ENCODE results near the gene RPL27A.
A peak's percentile ranks its signal among the peaks of the same experiment; 100 is the strongest.

The RPL27A gene

GRCh38 chr11:8682303-8683114 lies at the start of gene RPL27A, which contains the start of gene TRIM66:
Gene RPL27A (plus strand): TSS chr11:8682792. CDS start chr11:8682814, 22 bp downstream.
Gene TRIM66 (minus strand): TSS chr11:8682665. CDS start chr11:8672274, 10,391 bp downstream.
- no peaks in the 10 kb centered on the region for H3K27me3 Mint-ChIP-seq
- H3K9me3 Mint-ChIP-seq, result no peaks in the 10 kb centered on the region
- peak within 1 kb of the TSS; percentile 92 for H3K27ac Mint-ChIP-seq
- H3K4me3 Mint-ChIP-seq, result peak within 1 kb of the TSS; percentile 94
- peaks cover 58% of the 10 kb centered on the region for H3K36me3 Mint-ChIP-seq
- CTCF ChIA-PET, result interaction anchor here (1.1 kb wide), 1 partner anchor 277 kb away, joined by 4 read pairs; no protein-coding TSS in a partner anchor
- peak; percentile 99 for DNase-seq
- peaks cover 53% of the 10 kb centered on the region for H3K4me1 Mint-ChIP-seq

DNA sequence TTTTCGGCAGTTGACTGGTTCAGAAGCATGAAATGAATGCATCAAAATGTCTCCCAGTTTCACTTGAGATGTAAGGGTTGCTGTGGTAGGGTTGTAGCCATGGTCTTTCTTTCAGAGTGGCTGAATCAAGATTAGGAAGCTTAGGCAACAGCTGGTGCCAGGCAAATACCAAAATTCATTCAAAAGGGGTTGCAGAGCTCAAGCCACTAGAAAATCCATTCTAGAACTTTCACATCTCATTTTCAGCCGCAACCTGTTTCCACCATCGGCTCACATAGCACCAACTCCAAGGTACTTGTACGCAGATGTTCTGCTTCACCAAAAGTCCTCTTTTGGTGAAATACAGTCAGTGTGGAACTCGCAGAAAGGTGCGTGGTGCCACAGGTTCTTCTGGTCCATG lies 48.1 kb upstream of the RPL27A start:
- CTCF ChIA-PET, result no interaction called here
- Mint-ChIP-seq H3K36me3 (peaks cover 41% of the 10 kb centered on the region), H3K27me3 (no peaks in the 10 kb centered on the region), H3K27ac (no peak overlapping the region), H3K4me3 (no peak overlapping the region), H3K4me1 (no peaks in the 10 kb centered on the region), H3K9me3 (peaks cover 2% of the 10 kb centered on the region)
- DNase-seq, result no peak

DNA sequence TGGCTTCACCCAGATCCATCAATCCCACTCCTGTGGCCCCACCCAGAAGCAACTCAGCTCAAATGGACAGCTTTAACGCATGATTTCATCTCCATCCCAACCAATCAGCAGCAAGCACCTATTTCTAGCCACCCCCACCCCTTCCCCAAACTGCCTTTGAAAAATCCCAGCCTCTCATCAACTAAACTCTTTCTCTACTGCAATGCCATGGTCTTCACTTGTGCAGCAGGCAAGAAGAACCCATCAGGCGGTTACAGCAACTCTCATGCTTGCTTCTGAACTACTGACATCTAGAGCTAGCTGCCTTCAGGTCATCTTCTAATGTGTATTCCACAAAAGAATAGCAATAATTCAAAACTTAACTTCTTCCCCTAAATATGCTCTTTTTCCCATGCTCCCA lies 46.5 kb upstream of the RPL27A start:
- Mint-ChIP-seq H3K4me3 (no peak overlapping the region), H3K27me3 (no peaks in the 10 kb centered on the region), H3K36me3 (peaks cover 40% of the 10 kb centered on the region), H3K9me3 (peaks cover 2% of the 10 kb centered on the region), H3K4me1 (no peaks in the 10 kb centered on the region), H3K27ac (no peak overlapping the region)
- DNase-seq, result no peak
- CTCF ChIA-PET, result no interaction called here

DNA sequence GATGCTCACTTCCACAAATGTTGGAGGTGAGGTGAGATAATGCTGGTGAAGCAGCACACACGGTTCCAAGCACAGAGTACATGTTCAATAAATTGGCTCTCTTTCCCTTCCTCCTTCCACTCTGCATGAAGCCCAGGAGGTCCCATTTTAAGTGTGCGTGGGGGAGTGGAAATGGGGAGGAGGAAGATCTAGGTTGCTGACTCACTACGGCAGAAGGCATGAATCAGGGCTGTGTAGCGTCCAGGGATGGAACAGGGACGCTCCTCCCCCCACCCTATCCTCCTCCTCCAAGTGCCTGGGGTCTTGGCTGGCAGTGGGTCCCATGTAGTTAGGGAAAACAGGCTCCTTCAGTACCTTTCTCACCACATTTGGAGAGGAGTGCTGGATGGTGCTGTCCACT lies 44.3 kb upstream of the RPL27A start:
- Mint-ChIP-seq H3K4me1 (no peaks in the 10 kb centered on the region), H3K27me3 (no peaks in the 10 kb centered on the region), H3K36me3 (peaks cover 43% of the 10 kb centered on the region), H3K27ac (no peak overlapping the region), H3K4me3 (no peak overlapping the region), H3K9me3 (peaks cover 2% of the 10 kb centered on the region)
- CTCF ChIA-PET, result no interaction called here
- DNase-seq, result no peak

DNA sequence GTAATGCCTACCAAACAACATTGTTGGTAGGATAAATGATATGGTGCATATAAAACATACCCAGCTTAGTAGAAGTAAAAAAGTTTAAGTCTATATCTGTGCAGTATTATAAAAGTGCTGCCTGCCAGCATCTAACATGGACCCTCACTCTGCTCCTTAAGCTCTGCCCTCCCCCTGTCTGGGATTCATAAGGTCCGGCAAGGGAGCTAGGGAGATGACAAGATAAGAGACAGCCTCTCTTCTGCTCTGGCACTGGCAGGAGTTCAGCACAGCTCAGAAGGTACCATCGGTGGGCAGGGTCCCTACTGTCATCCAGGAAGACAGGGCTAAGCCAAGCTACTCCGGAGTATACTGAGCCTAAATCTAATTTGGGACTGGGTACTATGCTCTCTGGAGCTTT lies 42.9 kb upstream of the RPL27A start:
- Mint-ChIP-seq H3K4me1 (no peaks in the 10 kb centered on the region), H3K27ac (no peak overlapping the region), H3K27me3 (no peaks in the 10 kb centered on the region), H3K36me3 (peaks cover 43% of the 10 kb centered on the region), H3K4me3 (no peak overlapping the region), H3K9me3 (peaks cover 2% of the 10 kb centered on the region)
- DNase-seq, result no peak
- CTCF ChIA-PET, result interaction anchor here (0.8 to 1.3 kb wide), 3 partner anchors 9 to 286 kb away, joined by 3 to 4 read pairs (median 3); no protein-coding TSS in a partner anchor

- H3K36me3 Mint-ChIP-seq, result peaks cover 43% of the 10 kb centered on the region
- CTCF ChIA-PET, result interaction anchor here (1.3 kb wide), 1 partner anchor 8 kb away, joined by 4 read pairs; no protein-coding TSS in a partner anchor
Observed at GRCh38 chr11:8640267-8640906, 42.2 kb upstream of the RPL27A start.

GRCh38 chr11:8641332-8641731 lies 41.3 kb upstream of the RPL27A start:
- H3K9me3 Mint-ChIP-seq, result peaks cover 2% of the 10 kb centered on the region
- H3K27me3 Mint-ChIP-seq, result no peaks in the 10 kb centered on the region
- DNase-seq, result no peak
- CTCF ChIA-PET, result no interaction called here
- no peaks in the 10 kb centered on the region for H3K4me1 Mint-ChIP-seq
- H3K27ac Mint-ChIP-seq, result peak overlapping the region; percentile 39
- no peak overlapping the region for H3K4me3 Mint-ChIP-seq
- peaks cover 39% of the 10 kb centered on the region for H3K36me3 Mint-ChIP-seq

More at GRCh38 chr11:8640267-8640906, 42.2 kb upstream of the RPL27A start:
- no peaks in the 10 kb centered on the region for H3K27me3 Mint-ChIP-seq
- H3K4me1 Mint-ChIP-seq, result no peaks in the 10 kb centered on the region
- H3K9me3 Mint-ChIP-seq, result peaks cover 2% of the 10 kb centered on the region
- DNase-seq, result no peak
- no peak overlapping the region for H3K4me3 Mint-ChIP-seq
- no peak overlapping the region for H3K27ac Mint-ChIP-seq

GRCh38 chr11:8642196-8642841 lies 40.3 kb upstream of the RPL27A start:
- H3K27me3 Mint-ChIP-seq, result no peaks in the 10 kb centered on the region
- no peaks in the 10 kb centered on the region for H3K9me3 Mint-ChIP-seq
- DNase-seq, result no peak
- H3K27ac Mint-ChIP-seq, result no peak overlapping the region
- no peak overlapping the region for H3K4me3 Mint-ChIP-seq
- H3K4me1 Mint-ChIP-seq, result peaks cover 2% of the 10 kb centered on the region
- peaks cover 36% of the 10 kb centered on the region for H3K36me3 Mint-ChIP-seq
- CTCF ChIA-PET, result no interaction called here

DNA sequence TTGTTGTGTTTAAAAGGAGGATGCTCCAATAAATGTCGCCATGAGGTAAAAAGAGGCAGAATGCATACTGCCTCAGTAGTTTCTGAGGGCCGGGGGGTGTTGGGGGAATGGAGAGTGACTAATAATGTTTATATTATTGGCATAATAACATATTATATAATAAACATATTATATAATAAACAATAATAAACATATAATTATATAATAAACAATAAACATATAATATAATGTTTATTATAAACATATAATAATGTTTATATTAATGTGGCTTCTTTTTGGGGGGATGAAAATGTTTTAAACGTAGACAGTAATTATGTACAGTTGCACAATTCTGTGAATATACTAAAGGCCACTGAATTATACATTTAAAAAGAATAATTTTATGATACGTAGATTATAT lies 35.7 kb upstream of the RPL27A start:
- no peak overlapping the region for H3K27ac Mint-ChIP-seq
- CTCF ChIA-PET, result no interaction called here
- DNase-seq, result no peak
- peaks cover 5% of the 10 kb centered on the region for H3K4me1 Mint-ChIP-seq
- no peaks in the 10 kb centered on the region for H3K9me3 Mint-ChIP-seq
- no peak overlapping the region for H3K4me3 Mint-ChIP-seq
- H3K27me3 Mint-ChIP-seq, result no peaks in the 10 kb centered on the region
- H3K36me3 Mint-ChIP-seq, result peaks cover 23% of the 10 kb centered on the region

DNA sequence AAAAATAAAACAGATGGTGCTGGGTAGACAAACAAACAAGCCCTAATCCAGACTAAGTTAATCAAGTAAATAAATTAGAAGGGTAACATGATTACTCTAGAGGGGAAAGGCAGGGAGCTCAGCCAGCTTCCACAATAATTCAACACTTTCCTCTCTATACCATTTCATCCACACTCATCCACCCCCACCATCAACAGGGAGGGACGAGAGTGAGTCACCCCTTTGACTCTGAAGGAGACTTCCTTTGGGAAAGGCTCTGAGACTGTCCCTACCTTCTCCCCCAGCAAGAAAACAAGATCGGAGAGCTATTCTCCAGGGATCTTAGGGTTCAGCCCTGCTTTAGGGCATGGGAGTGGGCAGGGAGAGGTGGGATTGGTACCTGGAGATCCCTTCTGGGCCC lies 33.2 kb upstream of the RPL27A start:
- CTCF ChIA-PET, result interaction anchor here (1.4 kb wide), 1 partner anchor 10 kb away, joined by 4 read pairs; no protein-coding TSS in a partner anchor
- no peak for DNase-seq
- Mint-ChIP-seq H3K9me3 (no peaks in the 10 kb centered on the region), H3K4me3 (no peak overlapping the region), H3K4me1 (peaks cover 7% of the 10 kb centered on the region), H3K27ac (no peak overlapping the region), H3K27me3 (no peaks in the 10 kb centered on the region), H3K36me3 (peaks cover 20% of the 10 kb centered on the region)

DNA sequence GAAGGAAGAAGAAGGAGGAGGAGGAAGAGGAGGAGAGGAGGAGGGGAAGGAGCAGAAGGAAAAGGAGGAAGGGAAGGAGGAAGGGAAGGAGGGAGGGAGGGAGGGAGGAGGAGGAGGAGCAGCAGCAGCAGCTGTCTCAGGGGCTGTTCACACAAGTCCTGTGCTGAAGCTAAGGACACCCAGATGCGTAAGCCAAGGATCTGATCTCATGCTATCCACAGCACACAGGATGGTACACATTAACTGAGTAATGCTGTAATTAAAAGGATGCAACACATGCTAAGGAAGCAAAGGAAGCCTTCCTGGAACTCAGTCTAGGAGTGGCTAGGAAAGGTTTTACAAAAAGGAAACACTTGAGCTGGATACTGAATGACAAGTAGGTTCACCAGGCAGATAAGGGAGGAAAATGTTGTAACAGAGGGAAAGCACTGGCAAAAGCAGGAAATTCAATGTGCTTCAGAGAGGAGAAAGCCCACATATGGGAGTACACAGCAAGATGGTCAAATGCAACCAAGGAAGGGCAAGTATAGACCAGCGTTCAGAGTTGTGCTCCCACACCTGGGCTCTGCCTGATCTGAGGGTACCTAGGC lies 32.1 kb upstream of the RPL27A start:
- H3K36me3 Mint-ChIP-seq, result peaks cover 20% of the 10 kb centered on the region
- CTCF ChIA-PET, result no interaction called here
- no peaks in the 10 kb centered on the region for H3K9me3 Mint-ChIP-seq
- H3K27me3 Mint-ChIP-seq, result no peaks in the 10 kb centered on the region
- peaks cover 8% of the 10 kb centered on the region for H3K4me1 Mint-ChIP-seq
- no peak overlapping the region for H3K27ac Mint-ChIP-seq
- no peak overlapping the region for H3K4me3 Mint-ChIP-seq
- DNase-seq, result no peak

GRCh38 chr11:8652140-8652539 lies 30.5 kb upstream of the RPL27A start:
- CTCF ChIA-PET, result no interaction called here
- Mint-ChIP-seq H3K27me3 (no peaks in the 10 kb centered on the region), H3K4me3 (no peak overlapping the region), H3K4me1 (peaks cover 8% of the 10 kb centered on the region), H3K27ac (no peak overlapping the region), H3K9me3 (no peaks in the 10 kb centered on the region), H3K36me3 (peaks cover 15% of the 10 kb centered on the region)
- DNase-seq, result no peak

DNA sequence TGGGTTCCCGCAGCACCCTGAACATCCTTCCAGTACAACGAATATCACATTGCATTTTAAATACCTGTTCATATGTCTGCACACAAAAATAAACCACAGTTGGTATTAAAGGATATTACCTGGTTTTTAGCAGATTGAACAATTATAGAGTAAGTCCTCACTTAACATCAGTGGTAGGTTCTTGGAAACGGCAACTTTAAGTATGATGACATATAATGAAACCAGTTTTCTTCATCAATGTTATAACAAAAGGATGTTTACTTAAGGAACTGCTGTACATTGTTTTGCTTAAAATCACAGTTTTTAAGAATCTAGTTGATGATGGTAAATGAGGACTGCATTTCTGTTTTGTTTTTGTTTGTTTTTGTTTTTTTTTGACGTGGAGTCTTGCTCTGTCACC lies 28.1 kb upstream of the RPL27A start:
- DNase-seq, result no peak
- Mint-ChIP-seq H3K27me3 (no peaks in the 10 kb centered on the region), H3K4me3 (no peak overlapping the region), H3K9me3 (no peaks in the 10 kb centered on the region), H3K4me1 (peaks cover 3% of the 10 kb centered on the region), H3K36me3 (peaks cover 8% of the 10 kb centered on the region), H3K27ac (no peak overlapping the region)
- CTCF ChIA-PET, result no interaction called here

GRCh38 chr11:8656291-8656690 lies 26.3 kb upstream of the RPL27A start:
- CTCF ChIA-PET, result no interaction called here
- no peak overlapping the region for H3K27ac Mint-ChIP-seq
- no peaks in the 10 kb centered on the region for H3K27me3 Mint-ChIP-seq

More at GRCh38 chr11:8656291-8656690, 26.3 kb upstream of the RPL27A start:
- Mint-ChIP-seq H3K4me3 (no peak overlapping the region), H3K4me1 (peaks cover 3% of the 10 kb centered on the region), H3K36me3 (peaks cover 3% of the 10 kb centered on the region), H3K9me3 (no peaks in the 10 kb centered on the region)
- no peak for DNase-seq
